HG03575 (cell line): ENCODE data around the gene KRTAP1-3.
"Not testable (repeated sequence)": the region's sequence is repeated elsewhere in the genome, so short reads cannot be mapped to it uniquely, and the experiment has no call there.

Experiments used
- ATAC-seq: cut with Tn5 transposase; IDR thresholded peaks from one replicate; pipeline ENCODE4 v1.9.1; 2021; ENCODE audit not compliant: unreplicated experiment, insufficient number of reproducible peaks, low FRiP score; ENCODE audit errors: extremely low read depth

The KRTAP1-3 gene, protein sequence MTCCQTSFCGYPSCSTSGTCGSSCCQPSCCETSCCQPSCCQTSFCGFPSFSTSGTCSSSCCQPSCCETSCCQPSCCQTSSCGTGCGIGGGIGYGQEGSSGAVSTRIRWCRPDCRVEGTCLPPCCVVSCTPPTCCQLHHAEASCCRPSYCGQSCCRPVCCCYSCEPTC

DNA sequence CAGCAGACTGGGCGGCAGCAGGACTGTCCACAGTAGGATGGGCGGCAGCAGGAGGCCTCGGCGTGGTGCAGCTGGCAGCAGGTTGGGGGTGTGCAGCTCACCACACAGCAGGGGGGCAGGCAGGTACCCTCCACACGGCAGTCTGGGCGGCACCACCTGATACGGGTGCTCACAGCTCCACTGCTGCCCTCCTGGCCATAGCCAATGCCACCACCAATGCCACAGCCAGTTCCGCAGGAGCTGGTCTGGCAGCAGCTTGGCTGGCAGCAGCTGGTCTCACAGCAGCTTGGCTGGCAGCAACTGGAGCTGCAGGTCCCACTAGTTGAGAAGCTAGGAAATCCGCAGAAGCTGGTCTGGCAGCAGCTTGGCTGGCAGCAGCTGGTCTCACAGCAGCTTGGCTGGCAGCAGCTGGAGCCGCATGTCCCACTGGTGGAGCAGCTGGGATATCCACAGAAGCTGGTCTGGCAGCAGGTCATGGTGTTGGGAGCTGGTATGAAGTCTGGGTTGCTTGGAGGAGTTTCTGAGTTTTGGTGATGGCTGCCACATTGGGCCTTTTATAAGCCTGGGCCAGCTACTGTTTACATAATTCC is at the start of gene KRTAP1-3:
Gene KRTAP1-3, minus strand, starts transcription at position 529 of the 590 bp plus-strand sequence. Its CDS starts 53 bp downstream, at position 476.
- ATAC-seq: not testable (repeated sequence)

DNA sequence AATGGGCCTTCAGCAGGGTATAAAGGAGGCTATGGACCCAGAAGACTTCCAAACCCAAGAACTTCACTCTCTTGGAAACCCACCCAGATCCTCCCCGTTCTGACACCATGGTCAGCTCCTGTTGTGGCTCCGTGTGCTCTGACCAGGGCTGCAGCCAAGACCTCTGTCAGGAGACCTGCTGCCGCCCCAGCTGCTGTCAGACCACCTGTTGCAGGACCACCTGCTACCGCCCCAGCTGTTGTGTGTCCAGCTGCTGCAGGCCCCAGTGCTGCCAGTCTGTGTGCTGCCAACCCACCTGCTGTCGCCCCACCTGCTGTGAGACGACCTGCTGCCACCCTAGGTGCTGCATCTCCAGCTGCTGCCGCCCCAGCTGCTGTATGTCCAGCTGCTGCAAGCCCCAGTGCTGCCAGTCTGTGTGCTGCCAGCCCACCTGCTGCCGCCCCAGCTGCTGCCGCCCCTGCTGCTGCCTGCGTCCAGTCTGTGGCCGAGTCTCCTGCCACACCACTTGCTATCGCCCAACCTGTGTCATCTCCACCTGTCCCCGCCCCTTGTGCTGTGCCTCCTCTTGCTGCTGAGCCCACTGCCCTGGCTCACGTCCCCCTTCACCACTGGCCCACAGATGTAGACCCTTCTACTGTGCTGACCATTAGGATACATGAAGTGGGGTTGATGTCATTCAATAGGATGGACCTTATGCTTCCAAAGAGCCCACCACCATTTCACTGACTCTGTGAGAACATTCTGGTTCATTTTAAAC is 49.6 kb upstream of the KRTAP1-3 start, which contains the start of gene KRTAP4-7:
Gene KRTAP4-7, plus strand, starts transcription at position 51 of the 757 bp plus-strand sequence. Its CDS starts 57 bp downstream, at position 108.
- ATAC-seq: not testable (repeated sequence)

DNA sequence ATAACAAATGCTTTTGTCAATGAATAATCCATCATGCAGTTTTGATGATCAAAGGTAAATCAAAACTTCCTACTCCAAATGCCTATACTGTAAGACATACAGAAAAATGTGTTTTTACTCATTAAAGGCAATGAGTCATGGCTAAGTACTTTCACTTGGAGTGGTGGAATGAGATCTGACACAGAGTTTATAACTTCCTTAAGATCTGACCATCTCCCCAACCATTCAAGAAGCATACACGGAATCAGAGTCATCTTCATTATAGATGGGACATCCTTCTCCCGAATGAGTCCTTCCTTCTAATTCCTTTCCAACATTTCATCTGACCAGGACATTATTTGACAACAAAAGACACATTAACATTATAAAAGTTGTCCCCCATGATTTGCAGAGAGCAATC is 48.8 kb upstream of the KRTAP1-3 start:
- ATAC-seq: not testable (repeated sequence)

DNA sequence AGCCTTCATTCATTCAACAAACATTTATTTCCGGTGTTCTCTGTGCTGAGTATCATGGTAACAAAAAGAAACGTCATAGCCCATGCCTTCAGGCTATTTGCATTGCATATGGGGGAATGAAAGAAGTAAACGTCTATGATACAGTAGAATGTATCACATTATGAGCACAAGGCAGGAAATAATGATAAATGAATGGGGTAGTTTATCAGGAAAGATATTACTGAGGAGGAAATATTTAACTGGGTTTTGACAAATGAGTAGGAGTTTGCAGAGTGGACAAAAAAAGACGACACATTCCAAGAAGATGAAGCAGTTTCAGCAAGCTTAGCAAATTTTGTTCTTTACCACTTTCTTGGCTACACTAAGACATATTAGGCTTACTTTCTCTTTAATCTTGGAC is 48.0 kb upstream of the KRTAP1-3 start:
- no peak for ATAC-seq

DNA sequence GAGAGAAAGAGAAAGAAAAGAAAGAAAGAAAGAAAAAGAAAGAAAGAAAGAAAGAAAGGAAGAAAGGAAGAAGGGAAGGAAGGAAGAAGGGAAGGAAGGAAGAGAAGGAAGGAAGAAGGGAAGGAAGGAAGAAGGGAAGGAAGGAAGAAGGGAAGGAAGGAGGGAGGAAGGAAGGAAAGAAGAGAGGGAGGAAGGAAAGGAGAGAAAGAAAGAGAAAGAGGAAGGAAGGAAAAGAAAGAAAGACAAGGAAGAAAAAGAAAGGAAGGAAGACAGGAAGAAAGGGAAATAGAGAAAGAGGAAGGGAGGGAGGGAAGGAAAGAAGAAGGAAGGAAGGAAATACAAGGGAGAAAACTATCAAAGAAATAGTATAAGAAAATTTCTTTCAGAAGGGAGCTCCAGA is 42.1 kb upstream of the KRTAP1-3 start:
- ATAC-seq: no peak

DNA sequence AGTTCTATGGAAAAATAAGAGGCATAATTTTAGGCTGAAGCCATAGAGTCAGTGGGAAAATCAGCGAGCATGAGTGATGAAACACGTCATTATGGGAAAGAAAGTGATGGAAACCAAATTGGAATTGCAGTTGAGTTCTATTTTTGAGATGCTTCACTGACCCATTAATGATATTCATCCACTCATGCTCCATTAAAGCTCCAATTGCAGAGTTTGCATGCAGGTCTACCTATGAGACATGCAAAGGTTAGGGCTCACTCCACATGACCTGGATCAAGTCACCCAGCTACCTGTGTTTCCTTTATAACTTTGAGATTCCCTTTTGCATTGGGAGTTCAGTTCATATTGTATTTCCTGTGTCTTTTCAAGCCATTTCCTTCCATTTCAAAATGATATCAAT is 39.0 kb upstream of the KRTAP1-3 start:
- ATAC-seq: no peak

DNA sequence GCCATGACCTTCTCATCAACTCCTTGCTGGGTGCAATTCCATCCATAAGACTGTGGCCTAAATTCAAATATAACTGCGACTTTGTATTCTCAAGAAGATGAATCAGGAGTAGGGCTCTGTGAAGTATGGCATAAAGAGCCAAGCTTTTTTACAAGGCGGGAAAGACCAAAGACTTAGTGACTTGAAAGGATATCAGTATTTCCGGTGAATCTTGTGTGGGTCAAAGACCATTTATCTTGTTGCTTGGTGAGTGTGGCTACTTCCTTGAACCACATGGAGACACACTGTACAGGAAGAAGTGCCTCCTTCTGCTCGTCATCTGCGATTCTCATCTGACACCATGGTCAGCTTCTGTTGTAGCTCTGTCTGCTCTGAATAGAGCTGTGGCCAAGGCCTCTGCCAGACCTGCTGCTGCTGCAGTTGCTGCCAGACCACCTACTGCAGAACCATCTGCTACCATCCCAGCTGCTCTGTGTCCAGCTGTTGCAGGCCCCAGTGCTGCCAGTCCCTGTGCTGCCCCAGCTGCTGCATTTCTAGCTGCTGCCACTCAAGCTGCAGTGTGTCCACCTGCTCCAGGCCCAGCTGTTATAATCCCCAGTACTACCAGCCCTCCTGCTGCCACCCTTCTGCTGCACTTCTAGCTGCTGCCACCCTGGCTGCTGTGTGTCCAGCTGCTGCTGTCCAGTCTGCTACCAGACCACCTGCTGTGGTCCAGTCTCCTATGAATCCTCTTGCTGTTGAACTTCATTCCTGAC is 37.1 kb upstream of the KRTAP1-3 start:
- no peak for ATAC-seq

DNA sequence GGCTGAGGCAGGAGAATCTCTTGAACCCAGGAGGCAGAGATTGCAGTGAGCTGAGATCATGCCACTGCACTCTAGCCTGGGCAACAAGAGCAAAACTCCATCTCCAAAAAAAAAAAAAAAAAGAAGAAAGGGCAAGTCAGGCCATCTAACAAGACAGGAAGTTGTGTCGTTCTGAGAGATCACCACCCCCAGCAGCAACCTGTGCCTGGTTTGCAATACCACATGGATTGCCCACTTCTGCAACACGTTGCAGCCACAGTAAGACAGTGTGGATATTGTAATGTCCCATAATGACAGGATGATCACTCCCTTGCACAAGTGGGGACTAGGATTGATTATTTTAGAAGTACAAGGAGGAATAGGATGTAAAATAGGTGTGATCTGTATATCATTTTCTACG is 34.4 kb upstream of the KRTAP1-3 start:
- ATAC-seq: no peak

DNA sequence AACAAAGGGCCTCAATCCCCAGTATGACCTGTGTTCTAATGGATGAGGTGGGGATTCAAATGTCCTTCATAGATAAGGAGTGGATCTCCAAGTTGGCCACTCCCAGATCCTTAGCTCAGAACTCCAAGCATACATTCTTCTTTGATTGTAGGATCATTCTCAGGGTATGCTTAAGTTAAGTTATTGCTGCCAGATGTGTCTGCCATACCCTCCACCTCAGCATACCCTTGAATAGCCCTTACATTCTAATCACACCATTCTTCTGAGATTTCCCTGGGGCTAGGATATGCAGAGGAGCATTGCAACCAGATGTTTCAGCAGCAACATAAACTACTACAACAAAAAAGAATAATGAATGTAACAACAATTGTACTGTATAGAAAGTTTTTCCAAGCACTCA is 32.6 kb upstream of the KRTAP1-3 start:
- no peak for ATAC-seq

DNA sequence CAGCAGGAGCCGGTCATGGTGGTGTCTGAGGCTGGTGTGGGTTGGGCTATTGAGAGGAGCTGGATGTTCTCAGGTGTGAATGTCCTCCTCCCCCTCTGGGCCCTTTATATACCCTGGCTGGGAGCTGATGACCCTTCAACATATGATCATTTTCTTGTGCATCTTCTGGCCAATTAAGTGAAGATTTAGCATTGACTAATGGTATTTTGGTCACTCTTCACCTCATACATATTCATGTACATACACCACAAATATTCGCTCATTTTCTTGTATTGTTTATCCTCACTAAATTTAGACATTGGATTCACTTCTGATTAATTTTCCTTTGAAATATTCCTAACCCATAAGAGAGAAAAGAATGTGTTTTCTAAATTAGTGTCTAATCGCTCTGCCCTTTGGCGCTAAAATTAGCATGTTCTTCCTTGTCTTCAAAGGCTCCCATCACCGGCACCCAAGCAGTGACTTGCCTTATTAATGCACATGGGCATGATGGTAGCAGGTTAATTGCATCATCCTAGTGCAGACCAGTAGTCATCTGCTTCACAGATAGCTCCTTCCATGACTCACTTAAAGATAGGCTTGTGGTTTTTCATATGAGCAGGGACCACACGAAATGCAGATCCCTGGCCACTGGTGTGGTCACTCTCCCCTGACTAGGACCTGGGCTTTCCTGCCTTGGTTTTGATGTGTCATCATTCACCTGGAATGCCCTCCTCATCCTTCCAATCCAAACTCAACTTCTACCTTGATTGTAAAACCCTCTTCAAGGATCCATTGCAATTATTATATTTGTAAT is 31.4 kb upstream of the KRTAP1-3 start, which contains the start of gene KRTAP2-4:
Gene KRTAP2-4, minus strand, starts transcription at position 51 of the 796 bp plus-strand sequence. Its CDS starts 34 bp downstream, at position 17.
- ATAC-seq: no peak

DNA sequence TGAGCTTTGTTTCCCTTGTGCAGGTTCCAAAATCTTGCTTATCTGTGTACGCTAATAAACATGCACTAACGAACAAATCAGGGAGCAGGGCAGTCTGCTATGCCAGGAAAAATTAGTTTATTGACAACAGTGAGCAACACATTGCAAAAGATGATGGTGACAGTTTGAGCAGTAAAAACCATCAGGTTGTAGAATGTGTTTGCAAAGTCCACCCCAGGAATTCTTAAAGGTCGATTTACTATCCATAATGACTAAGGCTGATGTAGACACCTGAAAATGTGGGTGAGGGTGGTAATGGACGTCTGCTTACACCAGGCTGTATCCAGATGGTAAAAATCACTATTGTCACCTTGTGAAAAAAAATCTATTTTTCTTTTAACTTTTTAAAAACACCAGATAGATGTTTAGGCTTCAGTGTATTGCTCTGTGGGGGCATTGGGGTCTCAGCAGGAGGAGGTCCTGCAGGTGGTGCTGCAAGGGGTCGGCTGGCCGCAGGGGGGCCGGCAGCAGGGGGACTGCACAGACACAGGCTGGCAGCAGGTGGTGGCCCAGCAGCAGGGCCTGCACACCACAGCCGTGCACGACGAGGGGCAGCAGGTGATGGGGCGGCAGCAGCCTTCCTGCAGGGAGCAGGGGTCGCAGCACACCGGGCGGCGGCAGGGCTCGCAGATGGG is 30.5 kb upstream of the KRTAP1-3 start:
- ATAC-seq: not testable (repeated sequence)

DNA sequence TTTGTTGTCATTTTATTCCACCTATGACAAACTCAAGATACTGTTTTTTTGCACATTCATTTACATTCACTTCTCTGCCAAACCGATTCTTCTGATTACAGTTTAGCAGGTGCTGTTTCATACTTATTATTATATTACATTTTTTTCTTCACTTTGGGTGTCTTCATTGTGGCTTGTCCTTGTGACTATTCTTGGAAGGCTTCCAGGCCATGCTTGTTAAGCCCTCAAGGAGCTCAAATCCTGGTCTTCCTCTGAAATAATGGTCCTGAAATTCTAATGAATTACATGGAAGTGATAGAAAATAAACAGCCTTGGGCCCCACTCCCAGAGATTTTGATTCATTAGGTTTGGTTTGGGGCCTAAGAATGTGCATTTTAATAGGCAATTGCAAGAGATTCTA is 29.6 kb upstream of the KRTAP1-3 start:
- ATAC-seq: no peak

DNA sequence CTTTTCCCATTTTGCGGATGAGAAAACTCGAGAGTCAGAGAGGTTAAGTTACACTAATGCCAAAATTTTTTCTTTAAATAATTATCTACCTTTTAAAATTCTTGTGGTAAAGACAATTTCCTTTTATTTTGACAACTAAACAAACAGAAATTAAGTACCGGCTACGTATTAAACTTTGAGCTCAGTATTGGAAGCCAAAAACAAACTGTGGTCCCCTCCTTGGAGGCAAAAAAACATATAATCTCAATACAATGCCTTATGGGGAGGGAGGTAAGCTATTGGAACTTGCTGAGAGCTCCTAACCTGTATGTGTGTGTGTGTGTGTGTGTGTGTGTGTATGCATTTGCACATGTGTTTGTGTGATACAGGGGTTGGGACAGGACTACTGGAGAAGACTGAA is 28.8 kb upstream of the KRTAP1-3 start:
- ATAC-seq: no peak

DNA sequence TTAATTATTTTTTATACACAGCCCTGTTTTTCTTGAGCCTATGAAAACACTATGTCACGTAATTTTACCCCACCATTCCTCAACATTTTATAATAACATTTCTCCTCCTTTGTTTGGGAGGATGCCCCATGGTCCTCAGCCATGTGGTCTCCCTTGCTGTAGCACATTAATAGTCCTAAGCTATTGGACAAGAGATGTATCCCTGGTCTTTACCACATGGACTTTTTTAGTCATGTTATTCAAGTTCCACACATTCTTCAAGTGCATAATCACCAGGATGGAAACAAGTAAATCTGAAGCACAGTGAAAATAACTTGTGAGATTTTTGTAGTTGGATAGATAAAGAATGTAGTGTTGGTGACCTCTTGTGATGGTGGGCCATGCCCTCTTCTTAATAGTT is 27.3 kb upstream of the KRTAP1-3 start:
- no peak for ATAC-seq

DNA sequence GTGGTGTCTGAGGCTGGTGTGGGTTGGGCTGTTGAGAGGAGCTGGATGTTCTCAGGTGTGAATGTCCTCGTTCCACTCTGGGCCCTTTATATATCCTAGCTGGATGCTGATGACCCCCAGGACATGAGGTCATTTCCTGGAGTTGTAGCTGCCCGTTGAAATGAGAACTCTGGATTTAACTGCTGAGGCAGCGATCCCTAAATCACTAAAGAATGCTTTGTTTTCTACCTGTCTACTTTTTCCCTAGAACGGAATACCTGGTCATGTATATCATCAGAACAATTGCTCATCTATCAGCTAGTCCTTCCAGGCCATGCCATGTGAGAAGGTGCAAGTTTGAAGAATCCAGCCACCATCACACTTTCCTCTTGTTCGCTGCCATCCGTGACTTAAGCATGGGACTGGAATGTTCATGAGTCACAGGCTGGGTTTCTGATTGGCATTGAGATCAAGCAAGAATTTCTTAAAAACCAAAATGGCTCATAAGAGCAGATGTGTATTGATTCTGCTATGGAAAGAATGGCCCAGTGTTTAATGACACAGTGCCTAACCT is 25.5 kb upstream of the KRTAP1-3 start, which contains the start of gene KRTAP2-3:
Gene KRTAP2-3, minus strand, starts transcription at position 63 of the 553 bp plus-strand sequence. CDS start 64 bp downstream, outside the sequence.
- no peak for ATAC-seq

DNA sequence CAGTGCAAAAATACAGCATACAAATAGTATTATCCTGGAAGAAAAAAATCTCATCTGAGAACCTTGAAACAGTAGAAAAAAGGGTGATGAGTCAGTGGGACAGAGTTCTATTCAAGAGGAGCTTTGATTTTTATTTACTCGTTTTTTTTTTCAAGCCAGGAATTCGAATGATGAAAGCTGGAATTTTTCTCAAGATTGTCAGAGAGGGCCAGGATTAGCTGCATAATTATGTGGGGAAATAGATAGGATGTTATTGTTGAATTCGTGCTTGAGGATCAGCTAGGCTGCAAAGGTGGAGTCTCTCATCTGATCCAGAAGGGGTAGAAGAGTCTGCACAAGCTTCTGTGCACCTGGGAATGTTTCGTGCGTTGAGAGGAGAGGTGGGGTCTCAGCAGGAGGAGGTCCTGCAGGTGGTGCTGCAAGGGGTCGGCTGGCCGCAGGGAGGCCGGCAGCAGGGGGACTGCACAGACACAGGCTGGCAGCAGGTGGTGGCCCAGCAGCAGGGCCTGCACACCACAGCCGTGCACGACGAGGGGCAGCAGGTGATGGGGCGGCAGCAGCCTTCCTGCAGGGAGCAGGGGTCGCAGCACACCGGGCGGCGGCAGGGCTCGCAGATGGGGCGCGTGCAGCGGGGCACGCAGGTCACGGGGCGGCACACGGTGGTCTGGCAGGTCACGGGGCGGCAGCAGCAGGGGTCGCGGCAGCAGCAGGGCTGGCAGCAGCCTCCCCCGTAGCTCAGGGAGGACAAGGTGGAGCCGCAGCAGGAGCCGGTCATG is 24.8 kb upstream of the KRTAP1-3 start:
- ATAC-seq: not testable (repeated sequence)

DNA sequence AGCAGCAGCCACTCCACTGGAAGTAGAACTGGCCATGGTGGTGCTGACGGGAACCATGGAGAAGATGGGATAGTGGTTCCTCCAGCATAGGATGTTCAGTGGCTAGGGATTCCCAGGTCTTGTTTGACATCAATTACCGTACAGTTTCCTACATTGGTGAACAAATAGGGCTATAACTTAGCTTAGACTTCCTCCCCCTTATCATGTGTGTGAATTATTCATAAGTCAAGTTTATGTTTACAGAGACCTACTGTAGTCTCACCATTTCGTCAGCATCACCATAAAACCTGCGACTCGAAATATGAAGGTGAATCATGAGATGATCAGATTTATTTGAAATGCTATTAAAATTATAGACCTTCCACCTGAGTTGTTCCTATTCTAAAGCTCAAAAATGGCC is 24.1 kb upstream of the KRTAP1-3 start:
- no peak for ATAC-seq
